ENCODE measurements around the gene SHROOM4. TPM values are rescaled to one million over a fixed set of nuclear protein-coding genes. Genes with fewer than 3 reads are reported as not detected.

Gene SHROOM4
- total and polyA plus RNA-seq, 9 of the 15 experiments (the other 6 are each of a cell fraction or from before 2014, with no cell fraction given), result not detected

DNA sequence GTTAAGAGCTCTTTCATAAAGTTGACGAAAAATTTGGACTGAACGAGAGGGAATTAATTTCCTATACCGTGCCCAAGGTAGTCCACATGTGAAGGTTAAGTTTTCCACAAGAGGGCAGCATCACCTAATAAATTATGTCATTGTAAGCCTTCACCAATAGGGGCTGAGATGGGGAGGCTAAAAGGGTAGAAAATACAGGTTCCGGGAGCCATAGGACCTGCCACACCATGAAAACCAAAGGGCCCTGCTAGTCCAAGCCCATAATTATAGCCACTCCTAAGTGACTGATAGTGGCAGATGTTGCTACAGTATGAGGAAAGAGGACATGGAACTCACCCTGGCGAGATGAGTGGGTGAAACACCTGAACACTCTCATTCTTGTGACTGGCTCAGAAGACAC lies 122.2 kb downstream of the SHROOM4 start (continued):
- TF ChIP-seq RAD21 (CRISPR knock-in tag; conservative IDR thresholded peaks at IDR 0.05 in 1 of 2, IDR thresholded peaks at IDR 0.05 in 1 of 2), result peak; percentile 33 to 54; a peak in 3 of 4 replicates
- no peak for TF ChIP-seq U2AF2 (optimal IDR thresholded peaks at IDR 0.05; ENCODE audit: low read depth, low read length)
- TF ChIP-seq RBM34 (IDR thresholded peaks at IDR 0.05; ENCODE audit: borderline replicate concordance, insufficient read depth, low read length), result no peak
- no peak for TF ChIP-seq NONO (IDR thresholded peaks at IDR 0.05; ENCODE audit: low read depth in 2 of 2, low read length in 1 of 2)
- no peak for TF ChIP-seq ZNF766 (CRISPR knock-in tag; conservative IDR thresholded peaks at IDR 0.05)
- TF ChIP-seq DEAF1 (CRISPR knock-in tag; IDR thresholded peaks at IDR 0.05), result 0 out of 2 replicates have a peak, but pooled peaks have one; percentile 21
- TF ChIP-seq CCNT2 (IDR thresholded peaks at IDR 0.05; ENCODE audit: borderline replicate concordance, extremely low read depth, insufficient read length, low read depth, low read length), result no peak
- TF ChIP-seq, protein P1, sequence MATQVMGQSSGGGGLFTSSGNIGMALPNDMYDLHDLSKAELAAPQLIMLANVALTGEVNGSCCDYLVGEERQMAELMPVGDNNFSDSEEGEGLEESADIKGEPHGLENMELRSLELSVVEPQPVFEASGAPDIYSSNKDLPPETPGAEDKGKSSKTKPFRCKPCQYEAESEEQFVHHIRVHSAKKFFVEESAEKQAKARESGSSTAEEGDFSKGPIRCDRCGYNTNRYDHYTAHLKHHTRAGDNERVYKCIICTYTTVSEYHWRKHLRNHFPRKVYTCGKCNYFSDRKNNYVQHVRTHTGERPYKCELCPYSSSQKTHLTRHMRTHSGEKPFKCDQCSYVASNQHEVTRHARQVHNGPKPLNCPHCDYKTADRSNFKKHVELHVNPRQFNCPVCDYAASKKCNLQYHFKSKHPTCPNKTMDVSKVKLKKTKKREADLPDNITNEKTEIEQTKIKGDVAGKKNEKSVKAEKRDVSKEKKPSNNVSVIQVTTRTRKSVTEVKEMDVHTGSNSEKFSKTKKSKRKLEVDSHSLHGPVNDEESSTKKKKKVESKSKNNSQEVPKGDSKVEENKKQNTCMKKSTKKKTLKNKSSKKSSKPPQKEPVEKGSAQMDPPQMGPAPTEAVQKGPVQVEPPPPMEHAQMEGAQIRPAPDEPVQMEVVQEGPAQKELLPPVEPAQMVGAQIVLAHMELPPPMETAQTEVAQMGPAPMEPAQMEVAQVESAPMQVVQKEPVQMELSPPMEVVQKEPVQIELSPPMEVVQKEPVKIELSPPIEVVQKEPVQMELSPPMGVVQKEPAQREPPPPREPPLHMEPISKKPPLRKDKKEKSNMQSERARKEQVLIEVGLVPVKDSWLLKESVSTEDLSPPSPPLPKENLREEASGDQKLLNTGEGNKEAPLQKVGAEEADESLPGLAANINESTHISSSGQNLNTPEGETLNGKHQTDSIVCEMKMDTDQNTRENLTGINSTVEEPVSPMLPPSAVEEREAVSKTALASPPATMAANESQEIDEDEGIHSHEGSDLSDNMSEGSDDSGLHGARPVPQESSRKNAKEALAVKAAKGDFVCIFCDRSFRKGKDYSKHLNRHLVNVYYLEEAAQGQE (IDR thresholded peaks at IDR 0.05; ENCODE audit: borderline replicate concordance), result peak; percentile 17; the same call in 1 of the 2 replicates
- TF ChIP-seq, protein P1 (CRISPR knock-in tag; IDR thresholded peaks at IDR 0.05; ENCODE audit: low read depth), result no peak

Data from K562 (cell line).